Right lobe of liver (tissue), 4 donors: ENCODE measurements around the gene KISS1R.

ENCODE experiments used
- POLR2A ChIP-seq: fragments of 450-650 bp; IDR thresholded peaks from one replicate; pipeline ENCODE4 v1.6.1; 2017; ENCODE audit warnings: antibody characterized with exemption, mild to moderate bottlenecking
- TF ChIP-seq, protein P1 (sequence below), 4 donors: fragments of 200-600 bp in 3 of 4; fragments of 450-650 bp in 1 of 4; IDR thresholded peaks; one replicate each; pipeline versions ENCODE4 v1.5.1 to v1.8.0; 2016 to 2022; ENCODE audit warnings: antibody characterized with exemption in 4 of 4, mild to moderate bottlenecking in 2 of 4
- donor health status: DM: no; HTN: no; CAD: no.
- donor health status: DM: no; HTN: no; CAD: no.
- donor health status: DM: no; HTN: yes; CAD: no.

DNA sequence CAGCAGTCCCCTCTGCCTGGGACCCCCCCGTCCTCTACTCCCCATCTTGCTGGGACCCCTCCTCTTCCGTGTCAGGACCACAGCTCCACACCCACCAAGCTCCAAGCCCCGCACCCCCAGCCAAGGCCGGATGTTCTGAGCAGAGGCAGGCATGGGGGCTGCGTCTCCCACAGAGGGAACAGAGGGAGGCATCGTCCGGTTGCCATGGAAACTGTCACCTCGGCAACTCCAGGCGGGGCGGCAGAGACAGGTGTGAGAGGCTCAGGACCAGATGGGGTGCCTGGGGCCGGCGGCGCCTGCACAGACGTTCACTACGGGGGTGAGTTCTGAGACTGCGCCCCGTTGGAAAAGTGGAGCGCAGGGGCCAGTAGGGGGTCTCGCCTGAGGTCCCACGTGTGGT, 18.5 kb upstream of the KISS1R start:
- TF ChIP-seq, protein P1, sequence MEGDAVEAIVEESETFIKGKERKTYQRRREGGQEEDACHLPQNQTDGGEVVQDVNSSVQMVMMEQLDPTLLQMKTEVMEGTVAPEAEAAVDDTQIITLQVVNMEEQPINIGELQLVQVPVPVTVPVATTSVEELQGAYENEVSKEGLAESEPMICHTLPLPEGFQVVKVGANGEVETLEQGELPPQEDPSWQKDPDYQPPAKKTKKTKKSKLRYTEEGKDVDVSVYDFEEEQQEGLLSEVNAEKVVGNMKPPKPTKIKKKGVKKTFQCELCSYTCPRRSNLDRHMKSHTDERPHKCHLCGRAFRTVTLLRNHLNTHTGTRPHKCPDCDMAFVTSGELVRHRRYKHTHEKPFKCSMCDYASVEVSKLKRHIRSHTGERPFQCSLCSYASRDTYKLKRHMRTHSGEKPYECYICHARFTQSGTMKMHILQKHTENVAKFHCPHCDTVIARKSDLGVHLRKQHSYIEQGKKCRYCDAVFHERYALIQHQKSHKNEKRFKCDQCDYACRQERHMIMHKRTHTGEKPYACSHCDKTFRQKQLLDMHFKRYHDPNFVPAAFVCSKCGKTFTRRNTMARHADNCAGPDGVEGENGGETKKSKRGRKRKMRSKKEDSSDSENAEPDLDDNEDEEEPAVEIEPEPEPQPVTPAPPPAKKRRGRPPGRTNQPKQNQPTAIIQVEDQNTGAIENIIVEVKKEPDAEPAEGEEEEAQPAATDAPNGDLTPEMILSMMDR (IDR thresholded peaks at IDR 0.05): no peak
- TF ChIP-seq POLR2A: no peak
